Neural progenitor cell (in vitro differentiated cells): ENCODE data around the gene DNAJC28. TPM values are rescaled to one million over a fixed set of nuclear protein-coding genes. Genes with fewer than 3 reads are reported as not detected.

ENCODE experiments used
- DNase-seq: peaks from one replicate; pipeline ENCODE4 v3.0.0-alpha.2; 2016; ENCODE audit warnings: low spot score
- H2AFZ ChIP-seq: fragments of 200-600 bp; sonication (generic); replicated peaks from 2 replicates; pipeline ENCODE4 v1.6.1; 2016; ENCODE audit warnings: antibody characterized with exemption
- H3F3A ChIP-seq: fragments of 200-600 bp; sonication (generic); 2 replicates; pipeline ENCODE4 v1.6.1; 2016; ENCODE audit warnings: antibody characterized with exemption, low read depth
- H3K27ac ChIP-seq: fragments of 200-600 bp; sonication (generic); 2 replicates; pipeline ENCODE4 v1.5.1; 2016; ENCODE audit warnings: mild to moderate bottlenecking
- H3K27me3 ChIP-seq: fragments of 200-600 bp; sonication (generic); 2 replicates; pipeline ENCODE4 v1.6.1; 2016; ENCODE audit warnings: mild to moderate bottlenecking, moderate library complexity
- H3K36me3 ChIP-seq: fragments of 200-600 bp; sonication (generic); 2 replicates; pipeline ENCODE4 v1.5.1; 2016
- H3K4me1 ChIP-seq: fragments of 200-600 bp; sonication (generic); 2 replicates; pipeline ENCODE4 v1.6.1; 2016; ENCODE audit warnings: mixed run types
- H3K4me2 ChIP-seq: fragments of 200-600 bp; sonication (generic); 2 replicates; pipeline ENCODE4 v1.6.1; 2016
- H3K4me3 ChIP-seq: fragments of 200-600 bp; sonication (generic); 2 replicates; pipeline ENCODE4 v1.5.1; 2016
- H3K79me2 ChIP-seq: fragments of 200-600 bp; sonication (generic); 2 replicates; pipeline ENCODE4 v1.6.1; 2016; ENCODE audit warnings: low read depth
- H3K9ac ChIP-seq: fragments of 200-600 bp; sonication (generic); 2 replicates; pipeline ENCODE4 v1.6.1; 2016
- H3K9me3 ChIP-seq: fragments of 200-600 bp; sonication (generic); 2 replicates; pipeline ENCODE4 v1.5.1; 2016; ENCODE audit warnings: low read depth
- H4K20me1 ChIP-seq: fragments of 200-600 bp; sonication (generic); 2 replicates; pipeline ENCODE4 v1.6.1; 2016; ENCODE audit warnings: low read depth
- H3K27ac Mint-ChIP-seq: 3 replicates; pipeline ENCODE4 v1.8.0; 2021; ENCODE audit warnings: mixed read lengths
- H3K27me3 Mint-ChIP-seq: 2 replicates; pipeline ENCODE4 v1.8.0; 2022; ENCODE audit warnings: low read depth, mild to moderate bottlenecking, inconsistent platforms, moderate library complexity, mixed read lengths; ENCODE audit not compliant: insufficient read depth
- H3K36me3 Mint-ChIP-seq: 3 replicates; pipeline ENCODE4 v1.8.0; 2021; ENCODE audit warnings: mixed read lengths
- H3K4me1 Mint-ChIP-seq: 3 replicates; pipeline ENCODE4 v1.8.0; 2021; ENCODE audit warnings: mixed read lengths
- H3K4me3 Mint-ChIP-seq: 3 replicates; pipeline ENCODE4 v1.8.0; 2021; ENCODE audit warnings: mild to moderate bottlenecking, moderate library complexity, mixed read lengths
- H3K9me3 Mint-ChIP-seq: 3 replicates; pipeline ENCODE4 v1.8.0; 2020; ENCODE audit warnings: mixed read lengths
- EZH2 ChIP-seq: fragments of 200-600 bp; sonication (generic); IDR thresholded peaks from 2 replicates; pipeline ENCODE4 v1.6.1; 2017; ENCODE audit warnings: antibody characterized with exemption, mild to moderate bottlenecking, moderate library complexity
- EZH2phosphoT487 ChIP-seq: fragments of 200-600 bp; sonication (generic); IDR thresholded peaks from 2 replicates; pipeline ENCODE4 v1.6.1; 2017; ENCODE audit warnings: antibody characterized with exemption
- total RNA-seq: library from RNA; depleted of rRNA; stranded (reverse); fragments of >200 nt; gene quantifications from 2 replicates; pipeline ENCODE4 v1.2.3, GENCODE V29; 2015; ENCODE audit warnings: low replicate concordance
- TF ChIP-seq, protein P1 (sequence below): fragments of 200-600 bp; sonication (generic); IDR thresholded peaks from 2 replicates; pipeline ENCODE4 v1.5.1; 2017; ENCODE audit warnings: antibody characterized with exemption, mild to moderate bottlenecking

DNAJC28 gene, protein sequence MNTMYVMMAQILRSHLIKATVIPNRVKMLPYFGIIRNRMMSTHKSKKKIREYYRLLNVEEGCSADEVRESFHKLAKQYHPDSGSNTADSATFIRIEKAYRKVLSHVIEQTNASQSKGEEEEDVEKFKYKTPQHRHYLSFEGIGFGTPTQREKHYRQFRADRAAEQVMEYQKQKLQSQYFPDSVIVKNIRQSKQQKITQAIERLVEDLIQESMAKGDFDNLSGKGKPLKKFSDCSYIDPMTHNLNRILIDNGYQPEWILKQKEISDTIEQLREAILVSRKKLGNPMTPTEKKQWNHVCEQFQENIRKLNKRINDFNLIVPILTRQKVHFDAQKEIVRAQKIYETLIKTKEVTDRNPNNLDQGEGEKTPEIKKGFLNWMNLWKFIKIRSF
- 3.8 and 4.7 TPM in 2 replicates for total RNA-seq

DNA sequence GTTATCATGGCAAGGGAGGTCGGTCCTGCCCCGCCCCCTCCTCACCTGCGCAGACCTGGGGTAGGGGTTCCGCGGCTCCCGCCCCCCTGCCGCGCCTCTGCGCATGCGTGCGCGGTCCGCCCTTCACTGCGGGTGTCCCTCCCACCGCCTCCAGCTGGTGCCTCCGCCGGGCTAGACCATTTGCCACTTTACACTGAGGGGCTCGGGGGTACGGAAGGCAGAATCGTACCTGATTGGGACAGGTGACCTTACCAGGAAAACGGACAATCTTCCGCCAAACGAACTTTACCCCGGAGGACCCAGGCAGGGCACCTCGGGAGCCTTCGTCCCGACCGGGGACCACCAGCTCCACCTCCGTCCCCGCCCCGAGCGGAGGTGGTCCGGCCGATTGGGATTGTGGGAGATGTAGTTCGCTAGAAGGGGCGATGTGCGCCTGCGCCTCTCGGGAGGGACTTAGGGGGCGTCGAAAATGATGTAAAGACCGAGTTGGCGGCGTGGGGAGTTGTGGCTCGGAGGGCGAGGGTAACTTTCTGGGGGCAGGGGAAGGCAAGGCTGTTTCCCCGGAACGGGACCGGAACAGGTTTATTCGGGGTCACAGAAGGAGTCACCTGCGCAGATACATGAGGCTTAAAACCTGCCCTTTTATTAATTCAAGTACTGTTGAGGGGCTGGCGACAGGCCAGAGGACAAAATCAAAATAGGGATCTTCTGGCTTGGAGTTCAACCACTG lies at the start of gene DNAJC28:
Gene DNAJC28, minus strand, starts transcription at position 344 of the 730 bp plus-strand sequence. CDS start 2,323 bp downstream, outside the sequence.
- Histone ChIP-seq H3K9me3 (no peaks in the 10 kb centered on the region), H3K4me2 (peak within 1 kb of the TSS; percentile 89), H3K4me1 (no peaks in the 10 kb centered on the region), H3K79me2 (no peaks in the 10 kb centered on the region), H3K4me3 (peak within 1 kb of the TSS; percentile 87), H4K20me1 (no peaks in the 10 kb centered on the region), H3K27ac (no peak within 1 kb of the TSS), H3F3A (no peaks in the 10 kb centered on the region), H2AFZ (peak within 1 kb of the TSS; percentile 98), H3K27me3 (no peaks in the 10 kb centered on the region), H3K9ac (peak within 1 kb of the TSS; percentile 48), H3K36me3 (no peaks in the 10 kb centered on the region)
- H3K27me3 Mint-ChIP-seq: peaks cover 9% of the 10 kb centered on the region
- peak; percentile 98 for DNase-seq
- H3K9me3 Mint-ChIP-seq: no peaks in the 10 kb centered on the region
- TF ChIP-seq EZH2 (no peak), EZH2phosphoT487 (no peak)
- TF ChIP-seq, protein P1, sequence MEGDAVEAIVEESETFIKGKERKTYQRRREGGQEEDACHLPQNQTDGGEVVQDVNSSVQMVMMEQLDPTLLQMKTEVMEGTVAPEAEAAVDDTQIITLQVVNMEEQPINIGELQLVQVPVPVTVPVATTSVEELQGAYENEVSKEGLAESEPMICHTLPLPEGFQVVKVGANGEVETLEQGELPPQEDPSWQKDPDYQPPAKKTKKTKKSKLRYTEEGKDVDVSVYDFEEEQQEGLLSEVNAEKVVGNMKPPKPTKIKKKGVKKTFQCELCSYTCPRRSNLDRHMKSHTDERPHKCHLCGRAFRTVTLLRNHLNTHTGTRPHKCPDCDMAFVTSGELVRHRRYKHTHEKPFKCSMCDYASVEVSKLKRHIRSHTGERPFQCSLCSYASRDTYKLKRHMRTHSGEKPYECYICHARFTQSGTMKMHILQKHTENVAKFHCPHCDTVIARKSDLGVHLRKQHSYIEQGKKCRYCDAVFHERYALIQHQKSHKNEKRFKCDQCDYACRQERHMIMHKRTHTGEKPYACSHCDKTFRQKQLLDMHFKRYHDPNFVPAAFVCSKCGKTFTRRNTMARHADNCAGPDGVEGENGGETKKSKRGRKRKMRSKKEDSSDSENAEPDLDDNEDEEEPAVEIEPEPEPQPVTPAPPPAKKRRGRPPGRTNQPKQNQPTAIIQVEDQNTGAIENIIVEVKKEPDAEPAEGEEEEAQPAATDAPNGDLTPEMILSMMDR: no peak
- peak within 1 kb of the TSS; percentile 31 for H3K27ac Mint-ChIP-seq
- peaks cover 11% of the 10 kb centered on the region for H3K4me1 Mint-ChIP-seq
- H3K4me3 Mint-ChIP-seq: peak within 1 kb of the TSS; percentile 94
- no peaks in the 10 kb centered on the region for H3K36me3 Mint-ChIP-seq

DNA sequence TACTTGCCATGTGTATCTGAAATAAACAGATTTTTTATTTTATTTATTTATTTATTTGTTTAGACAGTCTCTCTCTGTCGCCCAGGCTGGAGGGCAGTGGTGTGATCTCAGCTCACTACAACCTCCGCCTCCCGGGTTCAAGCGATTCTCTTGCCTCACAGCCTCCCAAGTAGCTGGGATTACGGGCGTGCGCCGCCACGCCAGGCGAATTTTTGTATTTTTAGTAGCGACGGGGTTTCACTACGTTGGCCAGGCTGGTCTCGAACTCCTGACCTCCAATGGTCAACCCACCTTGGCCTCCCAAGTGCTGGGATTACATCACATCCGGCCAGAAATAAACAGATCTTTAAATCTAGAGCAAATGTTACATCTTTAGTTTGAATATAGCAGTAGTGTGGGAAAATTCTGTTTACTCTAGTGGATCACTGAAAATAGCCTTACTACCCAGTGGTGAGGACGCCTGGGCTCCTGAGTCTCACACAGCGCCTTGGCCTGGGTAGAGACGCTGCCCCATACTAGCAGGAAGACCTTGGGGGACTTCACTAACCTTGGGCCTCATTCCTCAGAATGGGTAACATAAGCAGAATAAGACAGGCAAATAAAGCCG lies 49.7 kb upstream of the DNAJC28 start:
- peaks cover 26% of the 10 kb centered on the region for H3K4me1 ChIP-seq
- H3K27ac ChIP-seq: peak overlapping the region; percentile 99
- H2AFZ ChIP-seq: peak overlapping the region; percentile 87
- peak overlapping the region; percentile 38 for H3K9ac ChIP-seq
- H3F3A ChIP-seq: peaks cover 35% of the 10 kb centered on the region
- peaks cover 30% of the 10 kb centered on the region for H4K20me1 ChIP-seq
- peak overlapping the region; percentile 100 for H3K4me3 Mint-ChIP-seq
- peak overlapping the region; percentile 81 for H3K4me2 ChIP-seq
- peaks cover 91% of the 10 kb centered on the region for H3K79me2 ChIP-seq
- DNase-seq: peak; percentile 12
- peaks cover 22% of the 10 kb centered on the region for H3K36me3 Mint-ChIP-seq
- TF ChIP-seq EZH2phosphoT487: no peak
- TF ChIP-seq EZH2: no peak
- peaks cover 32% of the 10 kb centered on the region for H3K4me1 Mint-ChIP-seq
- peak overlapping the region; percentile 55 for H3K27ac Mint-ChIP-seq
- no peaks in the 10 kb centered on the region for H3K9me3 ChIP-seq
- no peaks in the 10 kb centered on the region for H3K9me3 Mint-ChIP-seq
- H3K27me3 Mint-ChIP-seq: peaks cover 7% of the 10 kb centered on the region
- no peaks in the 10 kb centered on the region for H3K27me3 ChIP-seq
- H3K36me3 ChIP-seq: peaks cover 4% of the 10 kb centered on the region
- peak overlapping the region; percentile 96 for H3K4me3 ChIP-seq

DNA sequence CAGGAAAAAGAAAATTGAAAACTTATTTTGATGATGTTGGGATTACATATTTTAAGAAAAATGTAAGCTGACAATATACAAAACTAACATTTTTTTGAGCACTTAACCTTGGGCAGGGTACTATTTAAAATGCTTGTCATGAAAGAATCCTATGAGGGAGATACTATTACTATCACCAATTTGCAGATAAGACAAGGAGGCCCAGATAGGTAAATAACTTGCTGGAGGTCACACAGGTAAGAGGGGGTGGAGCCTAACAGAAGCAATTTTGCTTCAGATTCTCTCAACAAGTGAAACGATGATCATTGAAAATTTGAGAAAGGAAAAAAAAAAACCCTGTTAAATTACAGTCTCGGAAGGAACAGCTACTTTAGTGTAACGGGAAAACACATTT lies 49.2 kb upstream of the DNAJC28 start:
- peaks cover 23% of the 10 kb centered on the region for H3K4me1 ChIP-seq
- H3K4me3 ChIP-seq: peak overlapping the region; percentile 96
- TF ChIP-seq EZH2 (no peak), EZH2phosphoT487 (no peak)
- TF ChIP-seq, protein P1: no peak
- DNase-seq: no peak
- Mint-ChIP-seq H3K4me3 (peak overlapping the region; percentile 100), H3K27ac (no peak overlapping the region), H3K9me3 (no peaks in the 10 kb centered on the region), H3K36me3 (peaks cover 20% of the 10 kb centered on the region), H3K27me3 (peaks cover 7% of the 10 kb centered on the region), H3K4me1 (peaks cover 31% of the 10 kb centered on the region)
- no peak overlapping the region for H3K27ac ChIP-seq
- no peaks in the 10 kb centered on the region for H3K27me3 ChIP-seq
- H4K20me1 ChIP-seq: peaks cover 25% of the 10 kb centered on the region
- H3K9me3 ChIP-seq: no peaks in the 10 kb centered on the region
- H3F3A ChIP-seq: peaks cover 30% of the 10 kb centered on the region
- H3K9ac ChIP-seq: no peak overlapping the region
- peaks cover 4% of the 10 kb centered on the region for H3K36me3 ChIP-seq
- no peak overlapping the region for H2AFZ ChIP-seq
- H3K4me2 ChIP-seq: peak overlapping the region; percentile 81
- H3K79me2 ChIP-seq: peaks cover 91% of the 10 kb centered on the region
